Fibroblast of lung (primary cell): ENCODE measurements around the gene THY1. TPM values are rescaled to one million over a fixed set of nuclear protein-coding genes. Genes with fewer than 3 reads are reported as not detected.
A peak's percentile ranks its signal among the peaks of the same experiment; 100 is the strongest.

Source experiments
- DNase-seq, 2 donors: peaks; one replicate each; pipeline versions ENCODE4 v3.0.0 to v3.0.0-alpha.2; 2010; ENCODE audit warnings: low read depth in 2 of 2
- H2AFZ ChIP-seq: 2 replicates; pipeline ENCODE4 v1.5.1; 2012; ENCODE audit warnings: low read length, control low read depth, inconsistent platforms
- H3K27ac ChIP-seq: 2 replicates; pipeline ENCODE4 v1.5.1; 2011; ENCODE audit warnings: low read length, control low read depth; ENCODE audit not compliant: insufficient read depth
- H3K27me3 ChIP-seq: 2 replicates; pipeline ENCODE4 v1.5.1; 2011; ENCODE audit warnings: mild to moderate bottlenecking, low read length; ENCODE audit not compliant: control insufficient read depth, insufficient read depth
- H3K36me3 ChIP-seq: 2 replicates; pipeline ENCODE4 v1.5.1; 2011; ENCODE audit warnings: low read length; ENCODE audit not compliant: control insufficient read depth, insufficient read depth
- H3K4me1 ChIP-seq: 2 replicates; pipeline ENCODE4 v1.5.1; 2011; ENCODE audit warnings: low read length; ENCODE audit not compliant: control insufficient read depth, insufficient read depth; ENCODE audit errors: extremely low read depth
- H3K4me2 ChIP-seq: 2 replicates; pipeline ENCODE4 v1.5.1; 2011; ENCODE audit warnings: low read length, control low read depth; ENCODE audit not compliant: insufficient read depth; ENCODE audit errors: extremely low read depth
- H3K4me3 ChIP-seq, 4 experiments: fragments of 200-600 bp in 1 of 4; sonication (generic) in 1 of 4; replicated peaks in 1 of 4; 2 replicates each; pipeline ENCODE4 v1.5.1; 2011 to 2016; ENCODE audit warnings: low read length in 4 of 4, low read depth in 3 of 4, mild to moderate bottlenecking in 3 of 4, control low read depth in 2 of 4, inconsistent platforms in 1 of 4, mixed read lengths in 1 of 4; ENCODE audit not compliant: insufficient read depth in 1 of 4; ENCODE audit errors: control extremely low read depth in 1 of 4
- H3K79me2 ChIP-seq: 2 replicates; pipeline ENCODE4 v1.5.1; 2012; ENCODE audit warnings: mild to moderate bottlenecking, low read length, inconsistent platforms; ENCODE audit not compliant: control insufficient read depth, insufficient read depth
- H3K9ac ChIP-seq: 2 replicates; pipeline ENCODE4 v1.5.1; 2011; ENCODE audit warnings: mild to moderate bottlenecking, low read length, control low read depth; ENCODE audit not compliant: insufficient read depth
- H3K9me3 ChIP-seq: 2 replicates; pipeline ENCODE4 v1.5.1; 2012; ENCODE audit warnings: low read depth, low read length; ENCODE audit not compliant: control insufficient read depth, insufficient read depth
- H4K20me1 ChIP-seq: 2 replicates; pipeline ENCODE4 v1.5.1; 2011; ENCODE audit warnings: low read length; ENCODE audit not compliant: control insufficient read depth, insufficient read depth; ENCODE audit errors: extremely low read depth
- CTCF ChIP-seq, 2 donors: IDR thresholded peaks in 1 of 2; conservative IDR thresholded peaks in 1 of 2; 1 replicate in 1 of 2; 2 replicates in 1 of 2; pipeline ENCODE4 v1.5.1; 2011 to 2012; ENCODE audit warnings: low read length in 2 of 2, control low read depth in 1 of 2, inconsistent platforms in 1 of 2, low read depth in 1 of 2, mild to moderate bottlenecking in 1 of 2
- EZH2 ChIP-seq: IDR thresholded peaks from 2 replicates; pipeline ENCODE4 v1.5.1; 2012; ENCODE audit warnings: low read length, control low read depth, mild to moderate bottlenecking; ENCODE audit errors: missing control alignments
- polyA plus RNA-seq, 2 donors: library from polyadenylated mRNA; depleted of rRNA in 1 of 2; stranded (reverse) in 1 of 2; unstranded in 1 of 2; fragments of >200 nt; gene quantifications; 2 replicates each; pipeline ENCODE4 v1.2.1, GENCODE V29; 2011 to 2012; ENCODE audit warnings: missing spikeins in 1 of 2
- total RNA-seq: library from RNA; depleted of rRNA; stranded (reverse); fragments of >200 nt; gene quantifications from 2 replicates; pipeline ENCODE4 v1.2.1, GENCODE V29; 2014

Gene THY1
- total and polyA plus RNA-seq, 2 donors (not counting 1 experiment from before 2014, with no cell fraction given), result 292 to 824 TPM

- Histone ChIP-seq H3K36me3 (no peaks in the 10 kb centered on the region), H3K27ac (no peak overlapping the region), H3K4me2 (no peak overlapping the region), H3K4me3 (no peak overlapping the region), H2AFZ (no peak overlapping the region), H3K9ac (no peak overlapping the region), H3K9me3 (no peaks in the 10 kb centered on the region), H3K4me1 (peaks cover 23% of the 10 kb centered on the region), H4K20me1 (no peaks in the 10 kb centered on the region), H3K79me2 (no peaks in the 10 kb centered on the region), H3K27me3 (peaks cover 8% of the 10 kb centered on the region)
- DNase-seq, result no peak
- no peak for TF ChIP-seq CTCF (conservative IDR thresholded peaks at IDR 0.05 in 1 of 2, IDR thresholded peaks at IDR 0.05 in 1 of 2; ENCODE audit: low read depth in 1 of 2, low read length in 2 of 2)
- TF ChIP-seq EZH2, result no peak
Observed at GRCh38 chr11:119369132-119369925, 53.6 kb downstream of the THY1 start.

DNA sequence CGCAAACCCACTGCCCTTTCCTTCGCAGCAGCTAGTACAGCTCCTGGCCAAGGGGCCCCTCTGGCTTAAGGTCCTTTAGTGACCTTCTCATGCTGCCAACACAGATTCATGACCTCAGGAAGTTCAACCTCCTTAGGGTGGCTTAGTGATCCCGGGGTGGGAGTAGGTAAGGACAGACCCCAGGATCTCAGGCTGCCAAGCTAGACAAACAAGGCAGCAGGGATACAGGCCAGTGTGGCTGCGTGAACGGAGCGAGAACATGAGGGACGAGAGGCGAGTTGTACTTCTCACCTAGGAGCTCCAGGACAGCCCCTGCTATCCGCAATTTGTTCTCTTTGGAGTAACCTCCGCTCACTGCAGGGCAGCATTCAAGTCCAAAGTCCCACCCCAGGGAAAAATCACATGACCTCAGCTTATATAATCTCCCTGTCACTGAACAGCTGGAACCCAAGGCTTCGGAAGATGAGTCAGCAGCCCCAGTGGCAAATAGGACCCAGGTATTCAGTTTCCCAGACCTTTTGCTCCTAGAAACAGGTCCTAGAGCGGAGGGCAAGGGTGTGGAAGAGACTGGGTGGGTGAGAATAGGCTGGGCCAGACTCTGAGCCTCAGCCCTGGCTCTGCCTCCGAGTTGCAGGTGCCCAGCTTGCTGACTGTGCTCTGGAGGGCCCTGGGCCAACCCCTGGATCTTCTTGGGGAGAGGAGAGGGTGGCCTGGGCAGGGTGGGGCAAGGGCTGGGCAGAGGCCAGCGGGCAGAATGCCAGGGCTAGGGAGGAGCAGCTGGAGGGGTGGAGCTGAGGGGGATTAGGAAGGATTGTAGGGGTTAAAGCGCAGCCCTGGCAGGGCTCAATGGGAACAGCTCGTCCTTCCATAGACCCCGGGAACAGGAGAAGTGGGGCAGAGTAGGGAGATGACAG is 54.6 kb downstream of the THY1 start:
- Histone ChIP-seq H3K9ac (no peak overlapping the region), H3K79me2 (no peaks in the 10 kb centered on the region), H3K4me3 (no peak overlapping the region), H3K36me3 (no peaks in the 10 kb centered on the region), H3K27ac (no peak overlapping the region), H4K20me1 (no peaks in the 10 kb centered on the region), H2AFZ (no peak overlapping the region), H3K4me2 (no peak overlapping the region), H3K27me3 (peaks cover 8% of the 10 kb centered on the region), H3K9me3 (no peaks in the 10 kb centered on the region), H3K4me1 (peaks cover 22% of the 10 kb centered on the region)
- TF ChIP-seq CTCF (conservative IDR thresholded peaks at IDR 0.05 in 1 of 2, IDR thresholded peaks at IDR 0.05 in 1 of 2; ENCODE audit: low read depth in 1 of 2, low read length in 2 of 2) (no peak), EZH2 (no peak)
- peak; percentile 23 to 59 for DNase-seq

- TF ChIP-seq CTCF (conservative IDR thresholded peaks at IDR 0.05 in 1 of 2, IDR thresholded peaks at IDR 0.05 in 1 of 2; ENCODE audit: low read depth in 1 of 2, low read length in 2 of 2) (no peak), EZH2 (no peak)
- no peaks in the 10 kb centered on the region for H3K9me3 ChIP-seq
- peaks cover 22% of the 10 kb centered on the region for H3K4me1 ChIP-seq
- H3K4me3 ChIP-seq, result no peak overlapping the region
- DNase-seq, result no peak
- no peak overlapping the region for H3K9ac ChIP-seq
- no peaks in the 10 kb centered on the region for H4K20me1 ChIP-seq
- peaks cover 8% of the 10 kb centered on the region for H3K27me3 ChIP-seq
- H3K79me2 ChIP-seq, result no peaks in the 10 kb centered on the region
- no peaks in the 10 kb centered on the region for H3K36me3 ChIP-seq
- H3K4me2 ChIP-seq, result no peak overlapping the region
- no peak overlapping the region for H3K27ac ChIP-seq
- H2AFZ ChIP-seq, result no peak overlapping the region
Observed at GRCh38 chr11:119367661-119368120, 55.3 kb downstream of the THY1 start.
